Esophagus muscularis mucosa (tissue), 4 donors: ENCODE results near the gene GNAT1. TPM values are rescaled to one million over a fixed set of nuclear protein-coding genes. Genes with fewer than 3 reads are reported as not detected.

Source experiments
- DNase-seq: peaks from one replicate; pipeline ENCODE4 v3.0.0-alpha.2; 2017; ENCODE audit errors: extremely low spot score
- H3K27ac ChIP-seq, 4 donors: fragments of 200-600 bp; sonication (generic); replicated peaks in 1 of 4; 1 replicate in 3 of 4; 2 replicates in 1 of 4; pipeline ENCODE4 v1.5.1; 2016 to 2019; ENCODE audit warnings: mild to moderate bottlenecking in 1 of 4
- H3K27me3 ChIP-seq, 4 donors: fragments of 200-600 bp; sonication (generic); one replicate each; pipeline versions ENCODE4 v1.5.1 to v1.6.0; 2016 to 2019
- H3K36me3 ChIP-seq, 4 donors: fragments of 200-600 bp; sonication (generic); one replicate each; pipeline ENCODE4 v1.5.1; 2016 to 2019
- H3K4me1 ChIP-seq, 4 donors: fragments of 200-600 bp; sonication (generic); one replicate each; pipeline ENCODE4 v1.5.1; 2016 to 2019
- H3K4me3 ChIP-seq, 4 donors: fragments of 200-600 bp; sonication (generic); 1 replicate in 2 of 4; 2 replicates in 2 of 4; pipeline ENCODE4 v1.5.1; 2016 to 2019; ENCODE audit warnings: mild to moderate bottlenecking in 4 of 4, moderate library complexity in 1 of 4
- H3K9me3 ChIP-seq, 4 donors: fragments of 200-600 bp; sonication (generic); 1 replicate in 3 of 4; 2 replicates in 1 of 4; pipeline ENCODE4 v1.5.1; 2016 to 2019
- CTCF ChIP-seq, 3 experiments: fragments of 200-600 bp in 2 of 3; fragments of 450-650 bp in 1 of 3; sonication (generic) in 2 of 3; IDR thresholded peaks; one replicate each; pipeline ENCODE4 v1.5.1; 2017 to 2019; ENCODE audit warnings: antibody characterized with exemption in 3 of 3, mild to moderate bottlenecking in 2 of 3, moderate library complexity in 1 of 3
- EP300 ChIP-seq: sonication (generic); formaldehyde crosslinking; IDR thresholded peaks from one replicate; pipeline ENCODE4 v1.6.1; 2017; ENCODE audit warnings: antibody characterized with exemption
- POLR2A ChIP-seq: fragments of 450-650 bp; IDR thresholded peaks from one replicate; pipeline ENCODE4 v1.6.1; 2017; ENCODE audit warnings: antibody characterized with exemption, moderate library complexity, mild to moderate bottlenecking, low read depth
- POLR2AphosphoS5 ChIP-seq, 2 donors: sonication (generic); formaldehyde crosslinking; IDR thresholded peaks; one replicate each; pipeline ENCODE4 v1.6.1; 2017; ENCODE audit warnings: antibody characterized with exemption in 2 of 2
- WGBS: methylation state at CpG from one replicate; pipeline ENCODE4 v1.1.5; 2018; 5-methylcytosine and 5-hydroxymethylcytosine counted together
- intact Hi-C: fragments of 100-400 bp; cut with DNase I; formaldehyde crosslinking; loops from one replicate; pipeline ENCODE4 v1.15.1; 2023
- total RNA-seq, 4 donors: library from RNA; depleted of rRNA; stranded (reverse); fragments of >200 nt; gene quantifications; one replicate each; pipeline versions ENCODE4 v1.1.0 to v1.2.1, GENCODE V29; 2016

The GNAT1 gene
- total RNA-seq, 4 donors from 2014 or later: not detected

GRCh38 chr3:50233176-50233575 lies 41.8 kb downstream of the GNAT1 start:
- Histone ChIP-seq H3K27me3 (no peaks in the 10 kb centered on the region), H3K36me3 (no peaks in the 10 kb centered on the region), H3K4me1 (peaks cover 17 to 33% (median 30%) of the 10 kb centered on the region in 4 donors), H3K9me3 (no peaks in the 10 kb centered on the region), H3K4me3 (no peak overlapping the region), H3K27ac (no peak overlapping the region)
- TF ChIP-seq POLR2A: no peak
- DNase-seq: no peak
- WGBS: 89% methylated on average over 4 of the region's 4 CpGs
- intact Hi-C loops: no loop called here

- DNase-seq: peak; percentile 100
- 1% methylated on average over 43 of the region's 75 CpGs for WGBS
- H3K4me3 ChIP-seq: peak within 1 kb of the TSS; percentile 64 to 94 (median 80)
- intact Hi-C loops: no loop called here
- H3K27ac ChIP-seq: peak within 1 kb of the TSS; percentile 88 to 92 (median 90)
- no peaks in the 10 kb centered on the region for H3K9me3 ChIP-seq
- H3K4me1 ChIP-seq: peaks cover 44 to 56% (median 52%) of the 10 kb centered on the region in 4 donors
- no peaks in the 10 kb centered on the region for H3K27me3 ChIP-seq
- TF ChIP-seq POLR2A (peak; percentile 85), POLR2AphosphoS5 (IDR thresholded peaks at IDR 0.05) (peak; percentile 86 to 97), CTCF (IDR thresholded peaks at IDR 0.05) (no peak), EP300 (no peak)
- H3K36me3 ChIP-seq: peaks cover 0 to 11% (median 4%) of the 10 kb centered on the region in 4 donors
Observed at GRCh38 chr3:50235716-50236483, 44.5 kb downstream of the GNAT1 start, which contains the start of gene GNAI2. GNAI2 (plus strand) TSS chr3:50236204; CDS start chr3:50236336, 132 bp downstream.

- peak overlapping the region; percentile 88 to 92 (median 90) for H3K27ac ChIP-seq
- peak overlapping the region; percentile 64 to 94 (median 80) for H3K4me3 ChIP-seq
- peaks cover 0 to 11% (median 4%) of the 10 kb centered on the region in 4 donors for H3K36me3 ChIP-seq
- peaks cover 51 to 63% (median 59%) of the 10 kb centered on the region in 4 donors for H3K4me1 ChIP-seq
- TF ChIP-seq POLR2A (no peak), POLR2AphosphoS5 (IDR thresholded peaks at IDR 0.05) (no peak), EP300 (no peak), CTCF (IDR thresholded peaks at IDR 0.05) (no peak)
- H3K27me3 ChIP-seq: no peaks in the 10 kb centered on the region
- no peak for DNase-seq
- WGBS: 2% methylated on average over 13 of the region's 13 CpGs
- no peaks in the 10 kb centered on the region for H3K9me3 ChIP-seq
- intact Hi-C loops: no loop called here
Observed at GRCh38 chr3:50236484-50237132, 45.2 kb downstream of the GNAT1 start.

- Histone ChIP-seq H3K9me3 (no peaks in the 10 kb centered on the region), H3K36me3 (peaks cover 0 to 11% (median 4%) of the 10 kb centered on the region in 4 donors), H3K4me3 (peak overlapping the region; percentile 64 to 94 (median 80)), H3K27ac (peak overlapping the region; percentile 88 to 92 (median 90)), H3K4me1 (peaks cover 57 to 69% (median 65%) of the 10 kb centered on the region in 4 donors), H3K27me3 (no peaks in the 10 kb centered on the region)
- intact Hi-C loops: no loop called here
- 0% methylated on average over 7 of the region's 7 CpGs for WGBS
- no peak for DNase-seq
- TF ChIP-seq EP300 (no peak), POLR2A (no peak), POLR2AphosphoS5 (IDR thresholded peaks at IDR 0.05) (no peak), CTCF (IDR thresholded peaks at IDR 0.05) (no peak)
Observed at GRCh38 chr3:50237133-50237651, 45.8 kb downstream of the GNAT1 start.
